Pancreas (tissue), 10 donors: Measurements from ENCODE around the gene IGFL4. TPM values are rescaled to one million over a fixed set of nuclear protein-coding genes. Genes with fewer than 3 reads are reported as not detected.

Experiments
- ATAC-seq, 4 donors: fragments of 200-7000 bp; cut with Tn5 transposase; one replicate each; pipeline versions ENCODE4 v1.8.0 to v1.9.1; 2020; ENCODE audit warnings: mild to moderate bottlenecking in 4 of 4, moderate library complexity in 4 of 4
- DNase-seq, 6 donors: peaks; one replicate each; pipeline ENCODE4 v3.0.0-alpha.2; 2020
- FAIRE-seq: peaks from 2 replicates; lab custom pipeline; 2012; peaks lifted over from hg19 to GRCh38; lab: Jason Lieb, UNC
- H3K27ac ChIP-seq, 4 donors: fragments of 200-600 bp; sonication (generic); 1 replicate in 3 of 4; 2 replicates in 1 of 4; pipeline versions ENCODE4 v1.5.0 to v1.8.0; 2020
- H3K27me3 ChIP-seq, 4 donors: fragments of 200-600 bp; one replicate each; pipeline ENCODE4 v1.8.0; 2021
- H3K36me3 ChIP-seq, 3 donors: fragments of 200-600 bp; sonication (generic) in 1 of 3; one replicate each; pipeline versions ENCODE4 v1.5.0 to v1.8.0; 2020 to 2021
- H3K4me1 ChIP-seq, 3 donors: fragments of 200-600 bp; one replicate each; pipeline ENCODE4 v1.8.0; 2021
- H3K4me3 ChIP-seq, 4 donors: fragments of 200-600 bp; sonication (generic) in 2 of 4; one replicate each; pipeline versions ENCODE4 v1.5.0 to v1.8.0; 2020 to 2021
- H3K9me3 ChIP-seq, 4 donors: fragments of 200-600 bp; one replicate each; pipeline ENCODE4 v1.8.0; 2021
- CTCF ChIP-seq, 4 donors: fragments of 200-600 bp; sonication (generic) in 3 of 4; IDR thresholded peaks; one replicate each; pipeline versions ENCODE4 v1.5.0 to v1.8.0; 2021; ENCODE audit warnings: antibody characterized with exemption in 4 of 4
- WGBS, 2 donors: extraction: QIAGEN DNeasy Blood & Tissue Kit; methylation state at CpG; one replicate each; pipeline ENCODE4 v1.1.7; 2013; 5-methylcytosine and 5-hydroxymethylcytosine counted together
- intact Hi-C, 3 donors: fragments of 100-400 bp; cut with DNase I; formaldehyde crosslinking; loops; one replicate each; pipeline versions ENCODE4 v1.11.1 to v1.14.2; 2022
- polyA plus RNA-seq, 2 donors: library from polyadenylated mRNA; stranded (reverse); fragments of 200-250 nt; gene quantifications; one replicate each; pipeline ENCODE4 v1.2.3, GENCODE V29; 2013
- total RNA-seq, 6 donors: library from RNA; stranded (reverse); fragmentation: NEBNext Ultra II Directional in 4 of 6; extraction: Animal tissue kit (Norgen Biotek cat#: 25700) in 4 of 6; gene quantifications; one replicate each; pipeline versions ENCODE4 v1.2.1 to v1.2.4, GENCODE V29; 2021 to 2023
- donor health status: healthy with polysubstance abuse.
- donor health status: DM: no; HTN: no; CAD: no; lungs with moderate emphysema.
- donor health status: DM: no; HTN: no; CAD: no.
- donor health status: control.
- donor health status: control.
- donor health status: Bipolar disorder and iron deficiency.
- donor health status: DM: yes; HTN: yes; CAD: no.
- donor health status: DM: no; HTN: no; CAD: no.
- donor health status: DM: no; HTN: no; CAD: no.
- donor health status: DM: yes; HTN: yes; CAD: no.

Gene IGFL4
- total and polyA plus RNA-seq, 8 donors, result 0.04 to 0.28 (median 0.18) TPM; not detected in 4

- intact Hi-C loops, result loop anchor here in 1 of 3 donors (10.0 kb wide), 1 partner anchor 241 kb away; no protein-coding TSS in a partner anchor
- no peaks in the 10 kb centered on the region for H3K4me1 ChIP-seq
- no peak overlapping the region for H3K4me3 ChIP-seq
- DNase-seq (no peak), ATAC-seq (no peak), FAIRE-seq (no peak)
- no peak for TF ChIP-seq CTCF (IDR thresholded peaks at IDR 0.05)
- H3K27me3 ChIP-seq, result peaks cover 0 to 14% (median 2%) of the 10 kb centered on the region in 4 donors
- no peak overlapping the region for H3K27ac ChIP-seq
- whole genome bisulfite sequencing, 2 donors, result 50 to 58% methylated on average over 11 of the region's 11 CpGs
- H3K36me3 ChIP-seq, result no peaks in the 10 kb centered on the region
- no peaks in the 10 kb centered on the region for H3K9me3 ChIP-seq
Measured at GRCh38 chr19:46023311-46023779, 17.5 kb downstream of the IGFL4 start.

- peaks cover 0 to 14% (median 2%) of the 10 kb centered on the region in 4 donors for H3K27me3 ChIP-seq
- 18 to 23% methylated on average over 46 to 47 of the region's 47 CpGs for WGBS, 2 donors
- DNase-seq, result no peak
- no peak for TF ChIP-seq CTCF (IDR thresholded peaks at IDR 0.05)
- no peaks in the 10 kb centered on the region for H3K9me3 ChIP-seq
- FAIRE-seq, result no peak
- no peaks in the 10 kb centered on the region for H3K36me3 ChIP-seq
- peak in 2 of 4 donors; percentile 21 to 34 for ATAC-seq
- H3K4me3 ChIP-seq, result no peak within 1 kb of the TSS
- no peaks in the 10 kb centered on the region for H3K4me1 ChIP-seq
- no peak within 1 kb of the TSS for H3K27ac ChIP-seq
- intact Hi-C loops, result loop anchor here in 1 of 3 donors (10.0 kb wide), 1 partner anchor 242 kb away; no protein-coding TSS in a partner anchor
Measured at GRCh38 chr19:46022431-46023310, 18.1 kb downstream of the IGFL4 start, which contains the start of gene PGLYRP1. PGLYRP1 (minus strand) TSS chr19:46023053; CDS start chr19:46023021, 32 bp downstream.

- no peaks in the 10 kb centered on the region for H3K36me3 ChIP-seq
- ATAC-seq, result peak in 2 of 4 donors; percentile 8 to 25
- DNase-seq, result no peak
- no peak for TF ChIP-seq CTCF (IDR thresholded peaks at IDR 0.05)
- no peaks in the 10 kb centered on the region for H3K9me3 ChIP-seq
- H3K27ac ChIP-seq, result no peak overlapping the region
- H3K4me1 ChIP-seq, result no peaks in the 10 kb centered on the region
- no peak for FAIRE-seq
- intact Hi-C loops, result loop anchor here in 1 of 3 donors (10.0 kb wide), 1 partner anchor 243 kb away; no protein-coding TSS in a partner anchor
- peaks cover 0 to 14% (median 2%) of the 10 kb centered on the region in 4 donors for H3K27me3 ChIP-seq
- WGBS, 2 donors, result 34 to 36% methylated on average over 12 of the region's 12 CpGs
- no peak overlapping the region for H3K4me3 ChIP-seq
Measured at GRCh38 chr19:46022061-46022430, 18.8 kb downstream of the IGFL4 start.

- no peaks in the 10 kb centered on the region for H3K4me1 ChIP-seq
- FAIRE-seq (no peak), ATAC-seq (peak in 2 of 4 donors; percentile 11 to 38)
Measured at GRCh38 chr19:46021531-46022041, 19.2 kb downstream of the IGFL4 start.

More at GRCh38 chr19:46021531-46022041, 19.2 kb downstream of the IGFL4 start:
- intact Hi-C loops, result loop anchor here in 1 of 3 donors (10.0 kb wide), 1 partner anchor 243 kb away; no protein-coding TSS in a partner anchor
- TF ChIP-seq CTCF (IDR thresholded peaks at IDR 0.05), result no peak
- H3K27ac ChIP-seq, result no peak overlapping the region
- 24 to 32% methylated on average over 11 of the region's 11 CpGs for WGBS, 2 donors
- H3K36me3 ChIP-seq, result no peaks in the 10 kb centered on the region
- H3K9me3 ChIP-seq, result no peaks in the 10 kb centered on the region
- peaks cover 0 to 14% (median 2%) of the 10 kb centered on the region in 4 donors for H3K27me3 ChIP-seq
- H3K4me3 ChIP-seq, result no peak overlapping the region
- DNase-seq, result no peak
